ENCODE data around the gene HSPB3.

The HSPB3 gene

DNA sequence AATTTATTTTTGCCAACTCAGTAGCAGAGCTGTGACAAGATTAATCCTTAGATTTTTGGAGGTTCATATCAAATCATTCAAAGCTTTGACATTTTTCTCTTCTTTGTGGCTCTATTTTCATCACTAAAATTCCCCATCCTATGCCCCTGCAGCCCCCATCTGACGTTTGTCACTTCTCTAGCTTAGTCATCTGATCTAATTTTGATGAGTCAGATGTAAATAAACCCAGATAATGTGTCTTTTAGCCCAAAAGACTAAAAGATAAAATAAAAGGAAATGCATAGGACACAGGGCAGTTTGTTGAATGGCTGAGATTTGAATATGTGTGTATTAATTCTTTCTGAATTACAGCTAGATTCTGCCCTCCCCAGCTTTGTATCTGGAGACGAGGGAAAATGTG, 897 bp upstream of the HSPB3 start:
- in situ Hi-C loops (cut with HindIII; ENCODE audit: low sequenced_read_pairs), result no loop called here
- no peak for DNase-seq (ENCODE audit: low read depth)
- TF ChIP-seq, protein P1, sequence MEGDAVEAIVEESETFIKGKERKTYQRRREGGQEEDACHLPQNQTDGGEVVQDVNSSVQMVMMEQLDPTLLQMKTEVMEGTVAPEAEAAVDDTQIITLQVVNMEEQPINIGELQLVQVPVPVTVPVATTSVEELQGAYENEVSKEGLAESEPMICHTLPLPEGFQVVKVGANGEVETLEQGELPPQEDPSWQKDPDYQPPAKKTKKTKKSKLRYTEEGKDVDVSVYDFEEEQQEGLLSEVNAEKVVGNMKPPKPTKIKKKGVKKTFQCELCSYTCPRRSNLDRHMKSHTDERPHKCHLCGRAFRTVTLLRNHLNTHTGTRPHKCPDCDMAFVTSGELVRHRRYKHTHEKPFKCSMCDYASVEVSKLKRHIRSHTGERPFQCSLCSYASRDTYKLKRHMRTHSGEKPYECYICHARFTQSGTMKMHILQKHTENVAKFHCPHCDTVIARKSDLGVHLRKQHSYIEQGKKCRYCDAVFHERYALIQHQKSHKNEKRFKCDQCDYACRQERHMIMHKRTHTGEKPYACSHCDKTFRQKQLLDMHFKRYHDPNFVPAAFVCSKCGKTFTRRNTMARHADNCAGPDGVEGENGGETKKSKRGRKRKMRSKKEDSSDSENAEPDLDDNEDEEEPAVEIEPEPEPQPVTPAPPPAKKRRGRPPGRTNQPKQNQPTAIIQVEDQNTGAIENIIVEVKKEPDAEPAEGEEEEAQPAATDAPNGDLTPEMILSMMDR (IDR thresholded peaks at IDR 0.05; ENCODE audit: low read depth, low read length, missing control alignments), result no peak

DNA sequence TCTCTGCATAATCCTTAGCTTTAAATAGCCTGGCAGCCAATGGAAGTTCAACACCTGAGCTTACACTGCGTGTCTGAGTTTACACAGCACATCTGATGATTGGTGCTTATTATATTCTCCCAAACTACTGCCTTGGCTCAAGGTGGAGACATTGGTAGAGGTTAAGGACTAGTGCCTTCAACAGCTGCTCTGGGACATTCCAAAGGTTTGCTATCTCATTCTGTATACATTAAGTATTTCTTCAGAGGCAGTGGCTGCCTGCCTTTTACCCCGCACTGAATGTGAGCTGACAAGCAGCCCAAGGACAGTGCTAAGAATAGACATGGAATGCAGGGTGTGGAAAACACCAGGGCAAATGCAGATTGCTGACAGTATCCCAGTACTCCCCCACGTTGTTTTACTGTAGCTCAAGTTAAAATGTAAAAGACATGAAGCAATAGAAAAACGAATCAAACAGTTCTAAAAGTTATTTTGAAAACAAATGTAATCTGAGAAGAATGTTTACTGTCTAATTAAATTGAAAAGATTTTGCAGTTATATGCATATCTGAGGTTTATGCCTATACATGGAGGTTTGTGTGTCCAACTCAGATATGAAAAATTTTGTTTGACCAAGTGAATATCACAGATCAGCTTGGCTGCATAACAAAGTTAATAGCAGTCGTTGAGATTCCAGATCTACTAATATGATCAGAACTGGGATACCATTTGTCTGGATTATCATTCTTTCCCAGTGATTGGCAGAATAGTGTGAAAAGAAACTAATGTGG, 1.8 kb downstream of the HSPB3 start:
- DNase-seq (ENCODE audit: low read depth), result no peak
- TF ChIP-seq, protein P1 (IDR thresholded peaks at IDR 0.05; ENCODE audit: low read depth, low read length, missing control alignments), result no peak
- H3K4me3 ChIP-seq (ENCODE audit: low read depth, low read length), result no peak overlapping the region
- in situ Hi-C loops (cut with HindIII; ENCODE audit: low sequenced_read_pairs), result no loop called here

More for the DNA sequence above, 897 bp upstream of the HSPB3 start:
- H3K4me3 ChIP-seq (ENCODE audit: low read depth, low read length), result no peak overlapping the region

DNA sequence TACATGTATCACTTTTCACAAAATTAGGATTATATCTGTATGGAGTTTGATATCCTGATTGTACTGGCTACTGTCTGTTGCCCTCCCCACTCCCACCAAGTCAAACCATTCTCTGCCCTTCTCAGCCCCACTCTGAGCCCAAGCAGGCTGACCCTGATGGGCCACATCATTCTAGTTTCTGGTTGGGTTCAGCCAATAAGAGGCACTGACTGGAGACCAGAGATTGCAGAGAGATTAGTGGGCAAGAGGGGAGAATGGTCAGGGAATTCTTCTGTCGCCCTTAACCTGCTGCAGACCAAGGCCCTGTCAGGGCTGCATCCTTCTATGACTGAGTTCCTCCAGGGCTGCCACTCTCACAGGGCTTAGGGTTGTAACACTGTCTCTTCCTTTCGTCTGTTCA, 2.7 kb downstream of the HSPB3 start:
- TF ChIP-seq, protein P1 (IDR thresholded peaks at IDR 0.05; ENCODE audit: low read depth, low read length, missing control alignments), result no peak
- H3K4me3 ChIP-seq (ENCODE audit: low read depth, low read length), result no peak overlapping the region
- in situ Hi-C loops (cut with HindIII; ENCODE audit: low sequenced_read_pairs), result no loop called here
- DNase-seq (ENCODE audit: low read depth), result no peak

DNA sequence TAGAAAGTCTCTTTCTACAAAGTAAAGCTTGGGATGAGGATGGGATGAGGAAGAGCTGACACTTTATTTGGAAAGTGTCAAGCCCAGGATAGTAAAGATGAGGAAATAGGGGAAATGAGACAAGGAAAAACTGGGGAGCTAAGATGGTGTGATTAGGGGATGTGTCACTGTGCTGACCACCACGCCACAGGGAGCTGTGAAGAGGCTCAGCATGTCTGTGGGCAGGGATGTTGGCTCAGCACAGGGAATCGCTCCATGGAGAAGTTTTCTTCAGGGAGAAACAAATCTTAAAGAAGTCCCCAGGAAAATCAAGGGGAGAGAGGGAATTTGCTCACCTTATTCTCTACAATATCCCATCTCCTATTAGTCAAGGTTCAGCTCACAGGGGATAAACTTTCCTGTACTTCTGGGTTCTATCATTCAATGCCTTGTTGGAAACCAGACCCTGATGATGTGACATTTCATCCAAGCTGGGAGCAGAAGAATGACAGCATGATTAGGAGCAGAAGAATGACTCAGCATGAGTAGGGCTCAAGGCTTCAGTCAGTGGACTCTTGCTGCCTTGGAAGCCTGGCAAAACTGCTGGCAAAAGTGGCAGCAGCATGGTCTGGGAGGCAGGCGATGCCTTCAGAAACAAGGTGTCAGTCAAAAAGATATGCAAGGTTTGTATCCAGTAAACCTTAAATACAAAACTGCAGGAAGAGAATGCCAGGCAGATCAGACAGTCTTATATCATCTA, 4.9 kb downstream of the HSPB3 start:
- TF ChIP-seq, protein P1 (IDR thresholded peaks at IDR 0.05; ENCODE audit: low read depth, low read length, missing control alignments), result no peak
- no peak overlapping the region for H3K4me3 ChIP-seq (ENCODE audit: low read depth, low read length)
- no peak for DNase-seq (ENCODE audit: low read depth)
- in situ Hi-C loops (cut with HindIII; ENCODE audit: low sequenced_read_pairs), result no loop called here

DNA sequence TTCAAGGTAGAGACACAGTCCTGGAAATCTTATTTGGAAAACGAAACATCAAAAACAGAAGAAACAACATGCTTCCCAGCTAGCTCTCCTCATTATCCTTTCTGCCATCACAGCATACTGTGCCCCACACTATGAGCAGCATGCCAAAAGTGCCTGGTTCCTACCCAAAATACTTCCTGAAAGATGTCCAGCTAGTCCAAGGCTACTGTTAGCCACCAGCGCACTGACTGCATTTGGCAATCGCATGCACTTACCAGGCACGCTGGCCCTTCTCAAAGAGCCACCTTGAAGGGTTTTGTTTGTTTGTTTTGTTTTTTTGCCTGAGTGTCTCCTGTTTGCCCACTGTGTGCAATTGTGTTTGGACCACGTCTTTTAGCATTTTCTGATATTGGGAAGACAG, 6.8 kb downstream of the HSPB3 start:
- DNase-seq (ENCODE audit: low read depth), result no peak
- no peak overlapping the region for H3K4me3 ChIP-seq (ENCODE audit: low read depth, low read length)
- in situ Hi-C loops (cut with HindIII; ENCODE audit: low sequenced_read_pairs), result no loop called here
- TF ChIP-seq, protein P1 (IDR thresholded peaks at IDR 0.05; ENCODE audit: low read depth, low read length, missing control alignments), result no peak

DNA sequence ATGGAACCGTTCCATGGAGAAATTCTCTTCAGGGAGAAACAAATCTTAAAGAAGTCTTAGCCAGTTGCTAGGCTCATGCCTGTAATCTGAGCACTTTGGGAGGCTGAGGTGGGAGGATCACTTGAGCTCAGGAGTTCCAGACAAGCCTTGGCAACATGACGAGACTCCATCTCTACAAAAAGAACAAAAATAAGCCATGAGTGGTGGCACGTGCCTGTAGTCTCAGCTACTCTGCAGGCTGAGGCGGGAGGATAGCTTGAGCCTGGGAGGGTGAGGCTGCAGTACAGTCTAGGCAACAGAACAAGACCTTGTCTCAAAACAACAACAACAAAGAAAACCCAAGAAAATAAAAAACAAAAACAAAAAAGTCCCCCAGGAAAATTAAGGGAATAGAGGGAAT, 8.2 kb downstream of the HSPB3 start:
- DNase-seq (ENCODE audit: low read depth), result no peak
- in situ Hi-C loops (cut with HindIII; ENCODE audit: low sequenced_read_pairs), result no loop called here
- TF ChIP-seq, protein P1 (IDR thresholded peaks at IDR 0.05; ENCODE audit: low read depth, low read length, missing control alignments), result no peak
- no peak overlapping the region for H3K4me3 ChIP-seq (ENCODE audit: low read depth, low read length)
